VCaP (cell line): ENCODE results near the gene ADSS1.
A peak's percentile ranks its signal among the peaks of the same experiment; 100 is the strongest.

Source experiments
- H3K27ac ChIP-seq: fragments of 450-650 bp; 2 replicates; pipeline ENCODE4 v1.5.1; 2017
- TF ChIP-seq, protein P1 (sequence below): fragments of 450-650 bp; conservative IDR thresholded peaks from 2 replicates; pipeline ENCODE4 v1.5.1; 2017; ENCODE audit warnings: mild to moderate bottlenecking, moderate library complexity

ADSS1 gene

DNA sequence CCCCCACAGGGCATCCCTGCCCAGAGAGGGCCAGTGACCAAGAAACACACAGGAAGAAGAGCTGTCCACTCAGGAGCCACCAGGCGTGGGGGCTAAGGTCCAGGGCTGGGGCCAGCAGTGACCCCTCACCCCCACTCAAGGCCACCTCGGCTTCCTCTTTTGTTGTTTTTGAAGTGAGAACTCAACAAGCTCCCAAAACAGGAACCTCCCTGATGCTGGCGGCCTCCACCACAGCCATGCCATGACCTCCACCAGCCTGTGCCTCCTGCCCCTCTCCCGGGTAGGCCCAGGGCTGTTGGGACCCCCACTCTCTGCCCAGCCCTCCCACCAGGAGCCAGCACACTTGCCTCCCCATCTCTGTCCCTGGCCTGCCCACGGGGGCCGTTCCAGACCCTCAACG, 63.7 kb downstream of the ADSS1 start:
- TF ChIP-seq, protein P1, sequence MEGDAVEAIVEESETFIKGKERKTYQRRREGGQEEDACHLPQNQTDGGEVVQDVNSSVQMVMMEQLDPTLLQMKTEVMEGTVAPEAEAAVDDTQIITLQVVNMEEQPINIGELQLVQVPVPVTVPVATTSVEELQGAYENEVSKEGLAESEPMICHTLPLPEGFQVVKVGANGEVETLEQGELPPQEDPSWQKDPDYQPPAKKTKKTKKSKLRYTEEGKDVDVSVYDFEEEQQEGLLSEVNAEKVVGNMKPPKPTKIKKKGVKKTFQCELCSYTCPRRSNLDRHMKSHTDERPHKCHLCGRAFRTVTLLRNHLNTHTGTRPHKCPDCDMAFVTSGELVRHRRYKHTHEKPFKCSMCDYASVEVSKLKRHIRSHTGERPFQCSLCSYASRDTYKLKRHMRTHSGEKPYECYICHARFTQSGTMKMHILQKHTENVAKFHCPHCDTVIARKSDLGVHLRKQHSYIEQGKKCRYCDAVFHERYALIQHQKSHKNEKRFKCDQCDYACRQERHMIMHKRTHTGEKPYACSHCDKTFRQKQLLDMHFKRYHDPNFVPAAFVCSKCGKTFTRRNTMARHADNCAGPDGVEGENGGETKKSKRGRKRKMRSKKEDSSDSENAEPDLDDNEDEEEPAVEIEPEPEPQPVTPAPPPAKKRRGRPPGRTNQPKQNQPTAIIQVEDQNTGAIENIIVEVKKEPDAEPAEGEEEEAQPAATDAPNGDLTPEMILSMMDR, result no peak
- no peak overlapping the region for H3K27ac ChIP-seq

DNA sequence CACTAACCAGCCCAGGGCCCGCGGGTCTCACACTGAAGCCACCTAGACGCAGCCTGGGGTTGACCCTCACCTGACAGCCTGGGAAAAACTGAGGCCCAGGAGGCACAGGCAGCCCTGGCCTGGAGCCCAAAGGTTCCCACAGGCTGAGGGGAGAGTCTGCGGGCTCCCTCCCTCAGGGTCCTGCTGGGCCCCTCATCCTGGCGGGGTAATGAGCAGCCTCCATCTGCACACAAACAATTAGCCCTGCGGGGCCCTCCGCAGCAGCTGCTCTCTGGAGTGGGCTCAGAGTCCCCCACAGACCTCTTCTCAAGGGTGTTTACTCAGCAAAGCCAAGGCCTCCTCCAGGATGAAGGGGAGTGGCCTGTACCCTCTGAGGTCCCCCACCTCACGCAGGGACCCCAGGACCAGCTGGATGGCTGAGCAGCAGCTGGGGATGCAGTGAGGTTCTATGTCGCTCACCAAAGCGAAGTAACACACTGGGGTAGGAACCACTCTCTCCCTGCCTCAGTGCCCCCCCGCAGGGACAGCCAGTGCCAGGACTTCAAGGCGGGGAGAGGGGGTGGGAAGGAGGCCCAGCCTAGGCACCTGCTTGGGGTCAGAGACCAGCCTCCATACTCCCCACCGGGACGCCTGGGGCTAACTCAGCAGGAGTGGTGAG, 64.3 kb downstream of the ADSS1 start:
- no peak overlapping the region for H3K27ac ChIP-seq
- TF ChIP-seq, protein P1, result no peak

DNA sequence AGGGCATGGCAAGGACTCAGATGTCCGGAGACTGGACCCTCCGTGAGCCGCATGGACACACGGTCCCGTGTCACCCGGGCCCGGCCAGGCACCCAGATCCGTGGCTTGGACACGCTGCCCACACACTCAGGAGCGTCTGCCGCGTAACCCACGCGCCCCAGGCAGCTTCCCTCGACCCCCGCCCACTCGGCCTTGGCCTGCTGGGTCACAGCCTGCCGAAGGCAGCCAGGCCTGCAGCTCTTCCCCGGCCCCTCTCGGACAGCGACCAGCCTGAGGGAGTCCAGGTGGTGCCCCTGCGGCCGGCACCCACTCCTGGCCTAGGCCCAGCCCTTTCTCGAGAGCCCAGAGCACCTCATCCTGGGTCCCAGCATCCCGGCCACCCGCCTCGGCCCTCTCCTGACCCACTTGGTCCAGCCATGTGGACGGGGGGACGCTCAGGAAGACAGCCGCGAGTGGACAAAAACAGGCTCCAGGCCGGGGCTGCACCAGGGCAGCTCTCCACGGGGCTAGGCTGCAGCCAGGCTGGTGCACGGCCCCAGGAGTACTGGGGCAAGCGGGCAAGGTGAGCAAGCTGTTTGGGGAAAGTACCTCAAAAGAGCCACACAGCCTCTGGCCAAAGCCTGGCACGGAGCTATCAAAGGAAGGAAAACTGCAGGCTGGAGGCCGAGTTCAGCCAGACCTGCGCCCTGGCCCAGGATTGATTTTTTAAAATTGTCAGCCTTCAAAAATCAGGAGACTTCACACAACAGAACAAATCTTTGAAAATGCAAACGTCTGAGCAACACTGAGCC, 65.0 kb downstream of the ADSS1 start:
- TF ChIP-seq, protein P1, result no peak
- no peak overlapping the region for H3K27ac ChIP-seq

DNA sequence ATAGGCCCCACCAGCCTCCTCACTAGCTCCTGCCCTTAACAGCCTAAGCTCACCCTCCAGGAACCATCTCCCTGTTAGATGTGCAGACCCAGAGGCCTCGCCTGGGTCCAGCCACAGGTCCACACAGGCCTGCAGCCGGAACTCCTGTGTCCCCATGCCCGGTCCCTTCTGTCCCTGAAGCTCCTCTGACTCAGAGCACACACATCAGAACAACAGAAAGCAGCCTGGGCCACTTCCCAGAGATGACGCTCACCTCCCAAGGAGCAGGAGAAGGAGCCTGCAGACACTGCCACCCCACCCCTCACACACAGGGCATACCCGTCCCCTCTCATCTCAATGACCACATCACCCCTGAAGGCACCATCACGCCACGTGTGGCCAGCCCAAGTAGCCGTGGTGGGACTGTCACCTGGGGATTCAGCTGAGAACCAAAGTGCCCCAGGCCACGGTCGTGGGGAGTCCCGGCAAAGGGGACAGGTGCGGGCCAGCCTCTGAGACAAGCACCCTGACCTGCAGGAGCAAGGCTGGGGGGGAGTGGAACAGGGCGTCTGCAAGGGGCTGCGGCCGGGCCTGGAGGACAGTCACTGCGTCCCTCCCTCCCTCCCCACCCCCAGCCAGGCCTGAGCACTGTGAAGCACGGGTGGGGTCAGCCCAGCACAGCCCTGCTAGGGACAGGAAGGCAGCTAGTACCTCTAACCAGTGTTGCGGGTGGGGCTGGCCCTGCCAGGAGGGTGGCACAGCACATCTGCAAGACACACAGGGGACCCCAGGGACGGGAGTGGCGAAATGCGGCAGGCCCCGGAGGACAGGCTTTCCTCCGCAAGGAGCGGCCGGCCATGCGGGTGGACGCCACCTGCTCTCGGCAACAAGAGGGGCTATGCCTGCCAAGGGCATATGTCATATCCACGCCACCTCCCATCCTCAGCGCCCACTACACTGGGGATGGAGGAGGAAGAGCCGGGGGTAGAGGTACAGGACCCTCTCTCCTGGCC, 66.0 kb downstream of the ADSS1 start:
- H3K27ac ChIP-seq, result no peak overlapping the region
- TF ChIP-seq, protein P1, result no peak

DNA sequence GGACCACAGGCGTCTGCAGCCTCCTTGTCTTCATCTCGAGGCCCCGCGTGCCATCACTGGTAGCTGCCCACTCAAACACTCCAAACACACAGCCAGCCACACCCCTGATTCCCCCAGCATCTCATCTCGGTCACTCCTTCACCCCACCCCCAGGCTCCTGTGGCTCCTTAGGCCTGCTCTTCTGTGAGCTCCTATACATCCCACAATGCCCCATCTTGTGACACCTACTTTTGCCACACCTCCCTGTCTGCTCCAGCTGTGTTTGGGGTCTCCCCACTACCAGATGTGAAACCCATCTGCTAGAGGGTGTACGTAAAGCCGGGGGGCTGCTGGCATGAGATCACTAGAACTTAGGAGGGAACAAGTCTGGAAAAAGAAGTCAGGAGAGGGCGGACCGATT, 67.4 kb downstream of the ADSS1 start:
- 0 out of 2 replicates have a peak overlapping the region, but pooled peaks have one; percentile 89 for H3K27ac ChIP-seq
- TF ChIP-seq, protein P1, result no peak

DNA sequence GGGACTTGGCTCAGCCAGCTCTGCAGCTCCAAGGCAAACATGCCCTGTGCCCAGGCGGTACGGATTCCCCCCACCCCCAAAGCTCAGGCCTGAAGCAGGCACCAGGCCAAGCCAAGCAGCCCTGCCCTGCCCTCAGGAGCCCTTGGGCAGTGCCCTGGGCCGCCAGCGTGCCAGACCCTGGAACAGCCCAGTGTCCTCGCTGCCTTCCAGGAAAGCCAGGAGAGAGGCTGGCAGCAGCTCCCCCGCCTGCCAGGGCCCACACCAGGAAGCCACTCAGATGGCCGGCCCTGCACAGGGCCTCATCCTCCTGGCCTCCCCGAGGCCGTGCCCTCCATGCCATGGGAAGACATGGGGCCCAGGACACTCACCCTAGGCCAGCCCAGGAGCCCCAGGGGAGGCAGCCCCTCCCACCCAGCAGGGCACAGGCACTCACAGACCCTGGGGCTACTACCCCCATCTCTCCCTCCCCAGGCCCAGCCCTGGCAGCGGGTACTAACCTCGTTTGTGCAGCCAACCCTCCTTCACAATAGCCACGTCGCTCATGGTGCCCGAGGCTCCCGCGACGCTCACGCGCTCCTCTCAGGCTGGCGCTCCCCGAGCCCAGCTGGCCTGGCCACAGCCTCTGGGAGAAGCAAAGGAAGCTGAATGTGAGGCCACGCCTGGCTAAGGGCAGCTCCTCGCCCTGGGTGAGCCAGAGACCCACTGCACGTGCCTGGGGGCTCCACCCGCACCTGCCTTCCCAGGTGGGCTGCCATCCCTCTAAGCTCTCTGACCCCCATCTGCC, 68.3 kb downstream of the ADSS1 start:
- TF ChIP-seq, protein P1, result no peak
- H3K27ac ChIP-seq, result peak overlapping the region; percentile 89
